Esophagus muscularis mucosa (tissue), 4 donors: ENCODE data around the gene SPRR2B. TPM values are rescaled to one million over a fixed set of nuclear protein-coding genes. Genes with fewer than 3 reads are reported as not detected.

Source experiments
- DNase-seq: peaks from one replicate; pipeline ENCODE4 v3.0.0-alpha.2; 2017; ENCODE audit errors: extremely low spot score
- H3K27ac ChIP-seq, 4 donors: fragments of 200-600 bp; sonication (generic); replicated peaks in 1 of 4; 1 replicate in 3 of 4; 2 replicates in 1 of 4; pipeline ENCODE4 v1.5.1; 2016 to 2019; ENCODE audit warnings: mild to moderate bottlenecking in 1 of 4
- H3K27me3 ChIP-seq, 4 donors: fragments of 200-600 bp; sonication (generic); one replicate each; pipeline versions ENCODE4 v1.5.1 to v1.6.0; 2016 to 2019
- H3K36me3 ChIP-seq, 4 donors: fragments of 200-600 bp; sonication (generic); one replicate each; pipeline ENCODE4 v1.5.1; 2016 to 2019
- H3K4me1 ChIP-seq, 4 donors: fragments of 200-600 bp; sonication (generic); one replicate each; pipeline ENCODE4 v1.5.1; 2016 to 2019
- H3K4me3 ChIP-seq, 4 donors: fragments of 200-600 bp; sonication (generic); 1 replicate in 2 of 4; 2 replicates in 2 of 4; pipeline ENCODE4 v1.5.1; 2016 to 2019; ENCODE audit warnings: mild to moderate bottlenecking in 4 of 4, moderate library complexity in 1 of 4
- H3K9me3 ChIP-seq, 4 donors: fragments of 200-600 bp; sonication (generic); 1 replicate in 3 of 4; 2 replicates in 1 of 4; pipeline ENCODE4 v1.5.1; 2016 to 2019
- CTCF ChIP-seq, 3 experiments: fragments of 200-600 bp in 2 of 3; fragments of 450-650 bp in 1 of 3; sonication (generic) in 2 of 3; IDR thresholded peaks; one replicate each; pipeline ENCODE4 v1.5.1; 2017 to 2019; ENCODE audit warnings: antibody characterized with exemption in 3 of 3, mild to moderate bottlenecking in 2 of 3, moderate library complexity in 1 of 3
- EP300 ChIP-seq: sonication (generic); formaldehyde crosslinking; IDR thresholded peaks from one replicate; pipeline ENCODE4 v1.6.1; 2017; ENCODE audit warnings: antibody characterized with exemption
- POLR2A ChIP-seq: fragments of 450-650 bp; IDR thresholded peaks from one replicate; pipeline ENCODE4 v1.6.1; 2017; ENCODE audit warnings: antibody characterized with exemption, moderate library complexity, mild to moderate bottlenecking, low read depth
- POLR2AphosphoS5 ChIP-seq, 2 donors: sonication (generic); formaldehyde crosslinking; IDR thresholded peaks; one replicate each; pipeline ENCODE4 v1.6.1; 2017; ENCODE audit warnings: antibody characterized with exemption in 2 of 2
- WGBS: methylation state at CpG from one replicate; pipeline ENCODE4 v1.1.5; 2018; 5-methylcytosine and 5-hydroxymethylcytosine counted together
- intact Hi-C: fragments of 100-400 bp; cut with DNase I; formaldehyde crosslinking; loops from one replicate; pipeline ENCODE4 v1.15.1; 2023
- total RNA-seq, 4 donors: library from RNA; depleted of rRNA; stranded (reverse); fragments of >200 nt; gene quantifications; one replicate each; pipeline versions ENCODE4 v1.1.0 to v1.2.1, GENCODE V29; 2016

Gene SPRR2B
- total RNA-seq, 4 donors from 2014 or later: not detected

DNA sequence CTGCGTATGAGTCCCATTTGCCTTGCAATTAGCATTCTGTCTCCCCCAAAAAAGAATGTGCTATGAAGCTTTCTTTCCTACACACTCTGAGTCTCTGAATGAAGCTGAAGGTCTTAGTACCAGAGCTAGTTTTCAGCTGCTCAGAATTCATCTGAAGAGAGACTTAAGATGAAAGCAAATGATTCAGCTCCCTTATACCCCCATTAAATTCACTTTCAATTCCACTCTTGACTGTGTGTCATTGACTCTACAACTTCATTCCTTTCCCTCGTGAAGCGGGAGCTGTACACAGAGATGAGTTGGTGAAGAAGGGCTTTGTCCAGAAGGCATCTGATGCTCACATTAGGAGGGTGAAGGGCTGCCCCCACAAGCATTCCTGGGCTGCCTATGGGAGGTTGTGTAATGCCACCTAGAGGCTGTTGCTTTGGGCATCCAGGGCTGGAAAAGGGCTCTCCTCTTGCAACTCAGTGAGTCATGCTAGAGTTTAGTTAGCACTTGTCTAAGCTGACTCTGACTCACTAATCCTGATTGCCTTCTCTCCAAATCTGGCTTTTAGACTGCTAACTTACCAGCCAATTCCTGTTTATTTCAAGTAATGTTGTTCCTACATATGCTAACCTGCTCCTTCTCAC is 38.6 kb downstream of the SPRR2B start:
- 45% methylated on average over 3 of the region's 3 CpGs for WGBS
- no peak for DNase-seq
- Histone ChIP-seq H3K27me3 (no peaks in the 10 kb centered on the region), H3K4me3 (no peak overlapping the region), H3K36me3 (no peaks in the 10 kb centered on the region), H3K4me1 (no peaks in the 10 kb centered on the region), H3K27ac (no peak overlapping the region), H3K9me3 (no peaks in the 10 kb centered on the region)
- intact Hi-C loops: no loop called here
- TF ChIP-seq CTCF (IDR thresholded peaks at IDR 0.05) (no peak), POLR2AphosphoS5 (IDR thresholded peaks at IDR 0.05) (no peak), EP300 (no peak), POLR2A (no peak)

- intact Hi-C loops: no loop called here
- H3K4me3 ChIP-seq: no peak overlapping the region
- no peak for TF ChIP-seq CTCF (IDR thresholded peaks at IDR 0.05)
- TF ChIP-seq POLR2AphosphoS5 (IDR thresholded peaks at IDR 0.05): no peak
- TF ChIP-seq POLR2A: no peak
- TF ChIP-seq EP300: no peak
- no peaks in the 10 kb centered on the region for H3K27me3 ChIP-seq
- no peaks in the 10 kb centered on the region for H3K4me1 ChIP-seq
- H3K36me3 ChIP-seq: no peaks in the 10 kb centered on the region
- H3K27ac ChIP-seq: no peak overlapping the region
- DNase-seq: no peak
- no peaks in the 10 kb centered on the region for H3K9me3 ChIP-seq
Observed at GRCh38 chr1:153032073-153032472, 39.3 kb downstream of the SPRR2B start.

- H3K9me3 ChIP-seq: no peaks in the 10 kb centered on the region
- DNase-seq: no peak
- H3K27me3 ChIP-seq: no peaks in the 10 kb centered on the region
- TF ChIP-seq POLR2A (no peak), POLR2AphosphoS5 (IDR thresholded peaks at IDR 0.05) (no peak), CTCF (IDR thresholded peaks at IDR 0.05) (no peak), EP300 (no peak)
- no peak within 1 kb of the TSS for H3K27ac ChIP-seq
- no peaks in the 10 kb centered on the region for H3K4me1 ChIP-seq
- intact Hi-C loops: no loop called here
- H3K36me3 ChIP-seq: no peaks in the 10 kb centered on the region
- no peak within 1 kb of the TSS for H3K4me3 ChIP-seq
Observed at GRCh38 chr1:153030895-153031294, 40.5 kb downstream of the SPRR2B start, which contains the start of gene SPRR1B. Gene SPRR1B (plus strand): TSS chr1:153031203. CDS start chr1:153032346, 1,143 bp downstream.

GRCh38 chr1:153028766-153029165 is 42.6 kb downstream of the SPRR2B start:
- Histone ChIP-seq H3K4me3 (no peak overlapping the region), H3K9me3 (no peaks in the 10 kb centered on the region), H3K36me3 (no peaks in the 10 kb centered on the region), H3K27me3 (no peaks in the 10 kb centered on the region), H3K4me1 (no peaks in the 10 kb centered on the region), H3K27ac (no peak overlapping the region)
- intact Hi-C loops: no loop called here
- no peak for DNase-seq
- 65% methylated on average over 1 of the region's 1 CpG for WGBS
- TF ChIP-seq CTCF (IDR thresholded peaks at IDR 0.05): no peak
- no peak for TF ChIP-seq POLR2AphosphoS5 (IDR thresholded peaks at IDR 0.05)
- no peak for TF ChIP-seq POLR2A
- no peak for TF ChIP-seq EP300

- Histone ChIP-seq H3K9me3 (no peaks in the 10 kb centered on the region), H3K27ac (no peak overlapping the region), H3K4me3 (no peak overlapping the region), H3K4me1 (no peaks in the 10 kb centered on the region), H3K36me3 (no peaks in the 10 kb centered on the region), H3K27me3 (no peaks in the 10 kb centered on the region)
- WGBS: 86% methylated on average over 1 of the region's 1 CpG
- intact Hi-C loops: no loop called here
- no peak for TF ChIP-seq CTCF (IDR thresholded peaks at IDR 0.05)
- no peak for TF ChIP-seq POLR2A
- TF ChIP-seq POLR2AphosphoS5 (IDR thresholded peaks at IDR 0.05): no peak
- no peak for TF ChIP-seq EP300
- DNase-seq: no peak
Observed at GRCh38 chr1:153025797-153026196, 45.6 kb downstream of the SPRR2B start.
